GM21529 (cell line): ENCODE results near the gene ARPC1B.
A peak's percentile ranks its signal among the peaks of the same experiment; 100 is the strongest.
"Not testable (repeated sequence)": the region's sequence is repeated elsewhere in the genome, so short reads cannot be mapped to it uniquely, and the experiment has no call there.

Experiments used
- ATAC-seq: cut with Tn5 transposase; IDR thresholded peaks from one replicate; pipeline ENCODE4 v1.9.1; 2021; ENCODE audit not compliant: unreplicated experiment

Gene ARPC1B

DNA sequence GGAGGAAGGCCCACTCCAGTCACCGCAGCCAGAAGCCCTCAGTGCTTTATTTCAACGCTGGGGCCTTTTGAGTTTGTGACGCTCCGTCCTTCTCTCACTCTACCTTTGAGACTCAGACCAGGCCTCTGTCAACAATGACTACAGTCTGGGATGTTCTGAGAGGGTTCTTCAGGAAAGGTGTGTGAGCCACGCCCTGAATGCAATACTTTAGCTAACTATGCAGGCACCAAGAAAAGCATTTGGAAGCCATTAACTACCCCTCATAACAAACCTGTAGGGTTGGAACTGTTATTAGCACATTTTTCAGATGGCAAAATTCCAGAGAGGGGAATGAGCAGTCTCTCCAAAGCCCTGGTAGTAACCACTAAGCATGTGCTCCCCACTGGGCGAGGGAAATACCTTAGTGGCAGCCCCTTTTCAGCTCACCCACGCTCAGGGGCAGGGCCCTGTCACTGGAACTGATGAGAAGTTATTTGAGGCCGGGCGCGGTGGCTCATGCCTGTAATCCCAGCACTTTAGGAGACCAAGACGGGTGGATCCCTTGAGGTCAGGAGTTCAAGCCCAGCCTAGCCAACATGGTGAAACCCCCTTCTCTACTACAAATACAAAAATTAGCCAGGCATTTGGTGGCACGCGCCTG is 5.7 kb upstream of the ARPC1B start:
- no peak for ATAC-seq

DNA sequence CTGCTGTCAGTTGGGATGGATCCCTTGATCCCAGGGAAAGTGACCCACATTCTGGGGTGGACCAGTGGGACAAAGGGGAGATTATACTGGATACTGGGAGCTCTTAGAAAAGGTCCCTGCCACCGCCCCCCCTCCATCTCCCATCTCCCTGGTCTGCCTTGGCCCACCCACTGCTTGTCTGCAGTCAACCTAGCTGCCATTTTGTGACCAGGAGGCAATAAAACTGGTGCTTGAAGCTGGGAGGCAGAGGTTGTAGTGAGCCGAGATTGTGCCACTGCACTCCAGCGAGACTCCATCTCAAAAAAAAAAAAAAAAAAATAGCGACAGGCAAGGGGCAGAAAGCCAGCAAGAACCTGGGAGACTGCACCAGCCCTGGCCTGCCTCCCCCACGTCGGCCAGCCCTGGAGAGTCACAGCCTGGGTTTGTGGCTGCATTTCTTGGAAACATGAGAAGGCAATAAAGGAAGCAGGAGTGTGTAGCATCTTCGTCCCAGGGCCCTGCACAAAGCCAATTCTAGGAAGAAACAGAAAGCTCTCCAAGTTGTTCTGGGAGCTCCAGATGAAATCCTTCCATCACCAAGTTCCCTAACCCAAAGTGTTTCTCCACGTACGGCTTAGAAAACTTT is 4.7 kb upstream of the ARPC1B start:
- ATAC-seq: no peak

DNA sequence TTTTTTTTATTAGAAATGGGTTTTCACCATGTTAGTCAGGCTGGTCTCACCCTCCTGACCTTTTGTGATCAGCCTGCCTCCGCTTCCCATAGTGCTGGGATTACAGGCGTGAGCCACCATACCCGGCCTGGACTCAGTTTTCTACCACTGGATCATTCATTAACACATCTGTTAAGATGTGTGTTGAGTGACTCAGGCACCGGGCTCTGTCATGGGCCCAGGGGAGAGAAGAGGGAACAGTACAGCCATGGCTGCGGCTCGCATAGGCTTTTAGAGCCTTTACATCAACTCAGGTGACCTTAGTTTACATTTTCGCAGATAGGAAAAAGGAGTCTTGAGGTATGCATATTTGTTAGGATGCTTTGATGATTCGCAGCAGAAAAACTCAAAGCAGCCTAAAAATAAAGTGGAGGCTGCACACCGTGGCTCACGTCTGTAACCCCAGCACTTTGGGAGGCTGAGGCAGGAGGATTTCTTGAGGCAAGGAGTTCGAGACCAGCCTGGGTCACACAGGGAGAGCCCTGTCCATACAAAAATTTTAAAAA is 3.1 kb upstream of the ARPC1B start:
- no peak for ATAC-seq

DNA sequence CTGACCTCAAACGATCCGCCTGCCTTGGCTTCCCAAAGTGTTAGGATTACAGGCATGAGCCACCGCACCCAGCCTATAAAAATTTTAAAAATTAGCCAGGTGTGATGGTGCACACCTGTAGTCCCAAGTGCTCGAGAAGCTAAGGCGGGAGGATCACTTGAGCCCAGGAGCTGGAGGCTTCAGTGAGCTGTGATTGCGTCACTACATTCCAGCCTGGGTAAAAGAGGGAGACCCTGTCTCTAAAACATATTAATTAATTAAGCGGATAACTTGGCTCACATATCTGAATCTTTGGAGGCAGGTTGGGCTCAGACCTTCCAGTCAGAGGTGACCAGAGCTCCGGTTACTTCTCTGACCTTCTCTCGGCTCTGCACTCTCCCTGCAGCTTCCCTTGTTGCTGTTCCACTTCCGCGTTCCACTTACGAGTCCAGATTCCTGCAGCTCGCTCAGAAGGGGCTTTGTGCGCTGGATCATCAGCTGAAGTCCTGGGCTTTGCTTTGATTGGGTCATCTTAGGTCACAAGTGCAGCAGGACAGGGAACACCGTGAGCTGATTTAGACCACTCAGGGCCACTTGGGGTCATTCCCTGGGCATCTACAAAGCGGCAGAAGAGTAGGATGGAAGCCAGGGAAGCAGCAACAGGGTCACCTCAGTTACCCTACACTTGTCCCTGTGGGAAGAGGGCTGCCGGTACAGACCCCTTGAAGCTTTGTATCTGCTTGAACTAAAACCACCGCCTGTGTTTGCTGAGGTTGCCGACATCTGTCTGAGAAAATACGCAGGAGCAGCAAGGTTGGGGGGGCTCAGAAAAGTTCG is 2.0 kb upstream of the ARPC1B start:
- no peak for ATAC-seq

DNA sequence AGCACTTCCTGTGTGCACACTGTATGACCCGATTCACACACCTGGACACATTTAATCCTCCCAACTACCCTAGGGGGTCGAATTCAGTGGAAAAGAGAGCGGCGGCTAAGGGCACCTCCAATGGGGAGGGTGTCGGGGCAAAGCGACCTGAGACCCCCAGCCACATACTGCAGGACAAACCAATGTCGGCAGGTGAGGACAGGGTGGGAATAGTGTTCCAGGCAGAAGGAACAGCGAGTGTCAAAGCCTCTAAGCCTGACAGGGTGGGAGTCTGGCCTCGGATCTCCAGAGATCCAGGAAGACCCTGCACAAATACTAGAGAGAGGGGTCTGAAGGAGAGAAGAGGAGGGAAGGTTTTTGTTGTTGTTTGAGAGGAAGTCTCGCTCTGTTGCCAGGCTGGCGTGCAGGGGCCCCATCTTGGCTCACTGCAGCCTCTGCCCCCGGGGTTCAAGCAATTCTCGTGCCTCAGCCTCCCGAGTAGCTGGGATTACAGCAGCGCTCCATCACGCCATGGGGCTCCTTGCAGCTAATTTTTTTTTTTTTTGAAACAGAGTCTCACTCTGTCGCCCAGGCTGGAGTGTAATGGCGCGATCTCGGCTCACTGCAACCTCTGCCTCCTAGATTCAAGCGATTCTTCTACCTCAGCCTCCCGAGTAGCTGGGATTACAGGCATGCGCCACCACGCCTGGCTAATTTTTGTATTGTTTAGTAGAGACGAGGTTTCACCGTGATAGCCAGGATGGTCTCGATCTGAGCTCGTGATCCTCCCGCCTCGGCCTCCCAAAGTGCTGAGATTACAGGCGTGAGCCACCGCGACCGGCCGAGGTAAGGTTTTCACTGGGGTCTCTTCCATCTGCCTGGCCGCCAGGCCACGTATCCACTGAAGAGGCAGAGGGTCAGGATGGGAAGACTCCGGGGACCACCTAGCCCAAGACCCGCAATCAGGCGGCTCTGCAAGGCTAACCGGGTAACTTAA is 1.2 kb upstream of the ARPC1B start:
- ATAC-seq: no peak

DNA sequence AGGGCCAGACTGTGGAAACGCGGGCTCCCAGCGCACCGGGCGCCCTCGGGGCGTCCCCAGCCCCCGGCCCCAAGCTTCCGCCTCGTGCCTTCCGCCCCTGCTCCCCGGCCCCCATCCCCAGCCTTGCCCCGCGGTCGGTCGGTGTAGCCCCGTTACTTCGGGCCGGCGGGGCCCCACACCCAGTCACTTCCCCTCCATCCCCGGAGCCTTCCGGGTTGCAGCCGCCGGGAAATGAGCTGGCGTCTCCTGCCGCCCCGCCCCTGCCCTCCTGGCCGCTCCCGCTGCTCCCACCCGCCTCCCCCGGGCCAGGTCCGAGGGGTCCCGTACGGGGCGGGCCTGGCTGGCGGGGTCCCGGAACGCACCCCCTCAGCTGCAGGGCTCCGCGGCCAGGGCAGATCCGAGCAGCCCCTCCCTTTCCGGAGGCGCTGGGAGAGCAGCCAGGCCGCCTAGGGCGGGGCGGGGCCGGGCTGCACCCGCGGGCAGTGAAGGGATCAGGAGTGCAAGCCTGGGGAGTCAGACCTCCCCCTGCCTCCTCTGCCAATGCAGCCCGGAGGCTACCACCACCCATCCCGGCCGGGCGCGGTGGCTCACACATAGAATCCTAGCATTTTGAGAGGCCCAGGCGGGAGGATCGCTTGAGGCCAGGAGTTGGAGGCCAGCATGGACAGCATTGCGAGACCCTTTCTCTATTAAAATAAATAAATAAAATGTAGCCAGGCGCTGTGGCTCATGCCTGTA is 709 bp downstream of the ARPC1B start:
- peak; percentile 46 for ATAC-seq

DNA sequence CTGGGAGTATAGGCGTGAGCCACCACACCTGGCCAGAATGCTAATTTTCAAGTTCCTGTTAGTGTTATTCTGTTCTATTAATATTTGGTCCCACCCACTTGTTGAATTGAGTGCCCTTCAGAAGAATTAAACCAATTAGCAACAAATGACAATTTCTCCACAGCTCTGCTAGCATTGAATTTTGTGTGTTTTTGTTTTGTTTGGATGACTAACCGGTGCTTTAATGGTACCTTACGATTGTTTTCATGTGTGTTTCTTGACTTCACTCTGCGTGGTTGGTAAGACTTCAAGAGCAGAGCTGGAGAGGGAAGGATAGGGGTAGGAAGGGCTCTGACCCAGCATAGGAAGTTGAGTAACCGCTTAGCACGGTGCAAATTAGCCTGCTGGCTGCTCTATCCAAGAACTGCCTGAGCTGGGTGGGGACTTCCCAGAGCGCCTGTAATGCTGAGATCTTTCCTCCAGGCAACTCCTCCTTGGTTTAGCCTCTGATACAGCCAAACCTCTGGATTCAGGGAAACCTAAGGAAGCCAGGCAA is 4.6 kb downstream of the ARPC1B start:
- peak; percentile 21 for ATAC-seq

DNA sequence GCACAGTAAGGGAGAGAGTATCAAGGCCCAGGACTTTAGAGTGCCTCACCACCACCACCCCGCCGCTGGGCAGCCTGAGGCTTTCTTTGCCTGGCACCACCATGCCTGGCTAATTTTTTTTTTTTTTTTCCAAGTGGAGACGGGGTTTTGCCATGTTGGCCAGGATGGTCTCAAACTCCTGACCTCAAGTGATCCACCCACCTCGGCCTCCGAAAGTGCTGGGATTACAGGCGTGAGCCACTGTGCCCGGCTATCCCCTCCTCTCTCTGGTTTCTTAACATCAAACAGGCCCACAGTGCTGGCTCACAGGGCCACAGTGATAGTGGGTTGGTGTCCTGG is 5.1 kb downstream of the ARPC1B start:
- not testable (repeated sequence) for ATAC-seq

DNA sequence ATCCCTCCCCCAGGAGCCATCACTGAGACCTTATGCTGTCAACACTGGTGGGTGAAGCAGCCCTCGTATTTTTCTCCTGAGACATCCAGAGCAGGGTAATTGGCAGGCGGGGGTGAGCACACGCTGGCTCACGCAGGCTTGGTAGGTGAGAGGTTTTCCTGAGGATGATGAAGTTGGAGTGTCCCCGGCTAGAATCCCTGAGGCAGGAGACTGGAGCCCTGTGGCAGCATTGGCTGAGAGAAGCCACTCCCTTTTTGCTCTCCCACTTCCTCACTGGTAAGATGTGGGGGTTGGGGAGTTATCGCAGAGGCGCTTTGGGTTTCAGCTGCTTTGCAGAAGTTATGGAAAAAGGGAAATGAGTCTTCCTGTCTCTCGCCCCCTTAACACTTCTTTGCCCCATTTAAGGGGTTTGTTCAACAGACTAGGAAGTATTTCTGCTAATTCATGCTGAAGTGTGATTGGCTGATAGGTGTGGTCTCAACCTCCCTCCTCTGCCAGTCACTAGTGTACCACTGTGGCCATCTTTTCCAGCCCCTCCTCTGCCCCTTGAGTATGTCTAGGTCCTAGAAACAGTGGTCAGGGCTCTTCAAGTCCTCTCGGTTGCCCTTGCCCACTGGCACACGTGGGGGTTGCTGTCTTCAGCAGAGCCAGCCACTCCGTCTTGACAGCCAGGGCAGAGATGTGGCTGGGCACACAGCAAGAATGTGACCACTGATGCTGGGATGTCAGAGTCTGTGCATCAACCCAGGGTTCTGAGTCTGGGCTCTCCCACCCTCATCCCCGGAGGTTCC is 5.7 kb downstream of the ARPC1B start:
- peak; percentile 54 for ATAC-seq

DNA sequence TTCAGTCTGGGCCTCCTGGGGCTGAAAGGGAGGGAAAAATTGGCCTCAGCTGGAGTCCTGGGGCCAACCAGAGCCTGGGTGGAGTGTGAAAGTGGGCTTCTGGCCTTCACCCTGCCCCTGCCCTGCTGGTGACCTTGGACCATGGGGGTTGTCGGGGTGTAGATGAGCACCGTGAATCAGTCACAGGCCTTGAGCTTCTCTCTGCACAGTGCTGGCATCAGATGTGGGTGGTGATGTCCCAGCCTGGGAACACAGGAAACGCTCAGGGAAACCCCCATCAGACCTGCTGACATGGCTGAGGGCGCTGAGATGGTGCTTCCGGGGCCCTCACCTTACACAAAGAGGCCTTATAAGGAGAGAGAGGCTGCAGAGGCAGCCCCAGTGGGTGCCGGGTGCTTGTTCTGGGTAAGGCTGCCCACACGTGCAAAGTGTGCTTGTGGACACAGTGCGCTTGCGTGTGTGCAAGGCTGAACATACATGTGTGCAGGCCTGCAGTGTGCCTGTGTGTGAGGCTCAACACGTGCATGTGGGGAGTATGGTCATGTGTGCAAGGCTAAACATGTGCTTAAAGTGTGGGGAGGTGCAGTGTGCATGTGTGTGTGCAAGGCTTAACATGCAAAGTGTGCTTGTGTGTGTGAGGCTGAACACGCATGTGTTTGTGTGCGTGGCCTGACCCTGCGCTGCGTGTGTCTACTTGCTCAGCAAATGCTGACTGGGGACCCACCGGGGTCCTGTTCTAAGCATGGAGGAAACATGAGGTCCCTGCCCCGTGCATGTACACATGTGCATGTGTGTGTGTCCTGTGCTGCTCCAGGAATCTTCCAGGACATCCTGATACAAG is 6.5 kb downstream of the ARPC1B start:
- ATAC-seq: peak; percentile 76

DNA sequence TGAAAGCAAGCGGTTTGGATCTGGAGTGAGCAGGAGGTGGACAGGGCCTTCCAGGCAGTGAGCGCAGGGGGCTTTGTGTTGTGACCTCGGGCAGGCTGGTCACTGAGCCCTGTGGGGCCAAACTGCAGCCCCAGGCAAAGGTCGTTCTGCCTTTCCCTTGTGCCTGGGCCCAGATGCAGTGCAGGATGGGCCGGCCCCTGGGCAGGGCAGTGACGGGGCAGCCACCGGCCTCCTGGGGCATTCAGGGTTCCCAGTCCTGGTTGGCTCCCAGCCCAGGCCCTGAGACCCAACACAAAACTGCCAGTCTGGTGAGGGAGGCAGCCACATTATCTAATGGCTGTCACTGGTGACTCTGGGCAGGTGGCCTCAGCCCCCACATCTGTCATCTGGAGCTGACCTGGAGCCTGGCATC is 7.1 kb downstream of the ARPC1B start:
- ATAC-seq: no peak

DNA sequence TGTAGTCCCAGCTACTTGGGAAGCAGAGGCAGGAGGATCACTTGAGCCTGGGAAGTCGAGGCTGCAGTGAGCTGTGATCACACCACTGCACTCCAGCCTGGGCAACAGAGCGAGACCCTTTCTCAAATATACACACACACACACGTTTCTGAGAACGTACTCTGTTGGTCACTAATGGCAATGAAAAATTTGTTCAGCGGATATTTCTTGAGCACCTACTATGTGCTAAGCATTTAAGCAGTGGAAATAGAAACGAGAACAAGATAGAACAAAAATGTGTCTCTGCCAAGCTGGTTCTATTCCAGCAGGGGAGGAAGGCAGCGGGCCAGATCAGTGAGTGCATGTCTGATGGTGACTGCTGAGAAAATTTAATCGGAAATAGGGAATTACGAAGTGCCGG is 8.7 kb downstream of the ARPC1B start:
- ATAC-seq: no peak

DNA sequence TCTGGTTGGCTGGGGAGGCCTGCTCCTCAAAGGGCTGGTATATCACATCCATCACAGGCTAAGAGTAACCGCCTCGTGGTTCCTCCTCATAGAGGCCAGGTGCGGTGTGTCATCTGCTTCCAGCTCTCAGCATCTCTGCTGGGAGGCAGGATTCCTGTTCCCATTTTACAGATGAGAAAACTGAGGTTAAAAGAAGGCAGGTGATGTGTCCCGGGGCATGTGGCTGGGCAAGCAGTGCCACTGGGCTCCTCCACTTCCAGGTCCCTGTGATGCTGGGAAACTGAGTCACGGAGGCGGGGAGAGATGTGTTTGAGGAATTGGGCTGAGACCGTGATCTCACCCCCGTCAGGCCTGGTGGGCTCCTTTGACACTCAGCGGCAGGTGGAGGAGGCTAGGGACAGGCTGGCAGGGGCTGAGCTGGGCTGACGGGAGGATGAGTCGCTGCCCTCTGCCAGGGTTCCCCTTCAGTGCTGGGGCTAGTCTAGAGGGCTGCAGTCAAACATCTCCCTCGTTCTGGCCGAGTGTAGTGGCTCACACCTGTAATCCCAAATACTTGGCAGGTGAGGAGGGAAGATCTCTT is 9.4 kb downstream of the ARPC1B start:
- no peak for ATAC-seq

DNA sequence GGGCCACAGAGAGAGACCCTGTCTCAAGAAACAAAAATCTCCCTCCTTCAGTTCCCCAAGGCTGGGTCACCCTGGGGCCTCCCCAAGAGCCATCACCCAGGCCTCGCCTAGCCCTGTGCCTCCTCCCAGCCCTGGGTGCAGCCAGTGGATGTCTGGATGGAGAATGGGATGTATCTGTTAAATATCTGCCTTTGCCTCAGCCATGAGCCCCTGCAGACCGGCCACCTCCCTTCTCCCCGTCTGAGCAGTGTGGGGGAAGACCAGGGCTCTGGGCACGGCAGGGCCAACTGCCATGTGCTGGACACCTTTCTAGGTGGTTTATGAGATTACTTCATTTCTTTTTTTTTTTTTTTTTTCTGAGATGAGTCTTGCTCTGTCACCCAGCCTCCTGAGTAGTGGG is 10.0 kb downstream of the ARPC1B start:
- no peak for ATAC-seq

DNA sequence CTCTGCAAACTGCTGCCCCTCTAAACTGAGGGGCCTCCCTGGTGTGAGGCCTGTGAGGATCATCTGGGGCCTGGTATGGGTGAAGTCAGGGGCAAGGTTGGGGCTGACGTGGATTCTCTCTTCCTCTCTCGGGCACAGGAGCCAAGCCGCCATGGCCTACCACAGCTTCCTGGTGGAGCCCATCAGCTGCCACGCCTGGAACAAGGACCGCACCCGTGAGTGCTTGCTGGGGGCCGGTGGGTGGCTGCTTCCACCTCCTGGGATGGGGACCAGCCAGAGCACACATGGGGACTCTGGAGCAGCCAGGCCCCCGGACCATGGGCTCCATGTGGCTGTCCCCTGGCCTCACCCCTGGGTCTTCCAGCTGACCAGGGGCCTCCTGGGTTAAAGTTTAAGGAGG is 11.0 kb downstream of the ARPC1B start:
- ATAC-seq: no peak

DNA sequence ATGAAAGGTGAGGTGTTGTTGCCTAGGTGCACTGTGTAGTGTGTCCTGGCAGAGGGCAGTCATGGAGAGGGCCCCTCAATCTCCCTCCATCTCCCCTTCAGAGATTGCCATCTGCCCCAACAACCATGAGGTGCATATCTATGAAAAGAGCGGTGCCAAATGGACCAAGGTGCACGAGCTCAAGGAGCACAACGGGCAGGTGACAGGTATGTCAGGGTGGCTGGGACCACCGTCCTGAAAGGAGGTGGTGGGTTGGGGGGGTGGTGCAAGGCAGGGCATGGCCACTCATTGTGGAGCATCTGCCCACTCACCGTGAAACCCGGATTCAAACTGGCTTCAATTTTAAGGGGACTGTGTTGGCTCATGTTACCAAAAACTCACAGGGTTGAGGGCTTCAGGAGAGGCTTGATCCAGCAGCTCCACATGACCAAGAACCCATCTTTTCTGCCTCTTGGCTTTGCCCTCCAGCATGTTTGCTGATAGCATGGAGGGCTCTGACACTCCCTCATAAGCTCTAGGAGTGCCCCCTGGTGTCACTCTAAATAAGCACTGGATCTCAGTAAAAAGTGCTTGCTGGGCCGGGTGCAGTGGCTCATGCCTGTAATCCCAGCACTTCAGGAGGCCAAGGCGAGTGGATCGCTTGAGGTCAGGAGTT is 12.2 kb downstream of the ARPC1B start:
- no peak for ATAC-seq

DNA sequence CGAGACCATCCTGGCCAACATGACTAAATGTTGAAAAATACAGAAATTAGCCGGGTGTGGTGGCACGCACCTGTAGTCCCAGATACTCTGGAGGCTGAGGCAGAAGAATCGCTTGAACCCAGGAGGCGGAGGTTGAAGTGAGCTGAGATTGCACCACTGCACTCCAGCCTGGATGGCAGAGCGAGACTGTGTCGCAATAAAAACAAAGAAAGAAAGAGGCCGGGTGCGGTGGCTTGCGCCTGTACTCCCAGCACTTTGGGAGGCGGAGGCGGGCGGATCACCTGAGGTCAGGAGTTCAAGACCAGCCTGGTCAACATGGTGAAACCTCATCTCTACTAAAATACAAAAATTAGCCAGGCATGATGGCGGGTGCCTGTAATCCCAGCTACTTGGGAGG is 12.7 kb downstream of the ARPC1B start:
- ATAC-seq: not testable (repeated sequence)
